Measurements from ENCODE around the gene KIF2C.

DNA sequence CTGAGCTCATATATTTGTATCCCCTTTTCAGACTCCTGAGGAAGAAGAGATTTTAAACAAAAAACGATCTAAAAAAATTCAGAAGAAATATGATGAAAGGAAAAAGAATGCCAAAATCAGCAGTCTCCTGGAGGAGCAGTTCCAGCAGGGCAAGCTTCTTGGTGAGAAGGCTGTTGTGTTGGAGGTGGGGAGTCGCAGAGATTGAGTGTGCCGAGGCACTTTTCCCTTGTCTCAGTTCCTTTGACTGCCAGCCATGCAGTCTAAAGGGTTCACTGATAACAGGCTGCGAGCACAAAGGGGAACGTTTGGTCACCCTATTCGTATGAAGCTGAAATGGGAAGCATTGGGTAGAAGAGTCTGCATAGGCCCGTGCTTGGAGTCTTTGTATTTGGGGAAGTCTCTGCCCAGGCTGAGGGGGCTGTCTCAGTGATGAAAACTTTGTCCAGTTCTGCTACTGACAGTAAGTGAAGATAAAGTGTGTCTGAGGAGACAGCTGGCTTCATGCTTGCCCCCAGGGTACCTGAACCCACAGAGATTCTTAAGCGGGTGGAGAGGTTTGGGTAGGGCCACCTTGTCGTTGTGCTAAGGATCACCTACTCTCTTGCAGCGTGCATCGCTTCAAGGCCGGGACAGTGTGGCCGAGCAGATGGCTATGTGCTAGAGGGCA is 38.5 kb downstream of the KIF2C start:
- TF ChIP-seq, protein P1, sequence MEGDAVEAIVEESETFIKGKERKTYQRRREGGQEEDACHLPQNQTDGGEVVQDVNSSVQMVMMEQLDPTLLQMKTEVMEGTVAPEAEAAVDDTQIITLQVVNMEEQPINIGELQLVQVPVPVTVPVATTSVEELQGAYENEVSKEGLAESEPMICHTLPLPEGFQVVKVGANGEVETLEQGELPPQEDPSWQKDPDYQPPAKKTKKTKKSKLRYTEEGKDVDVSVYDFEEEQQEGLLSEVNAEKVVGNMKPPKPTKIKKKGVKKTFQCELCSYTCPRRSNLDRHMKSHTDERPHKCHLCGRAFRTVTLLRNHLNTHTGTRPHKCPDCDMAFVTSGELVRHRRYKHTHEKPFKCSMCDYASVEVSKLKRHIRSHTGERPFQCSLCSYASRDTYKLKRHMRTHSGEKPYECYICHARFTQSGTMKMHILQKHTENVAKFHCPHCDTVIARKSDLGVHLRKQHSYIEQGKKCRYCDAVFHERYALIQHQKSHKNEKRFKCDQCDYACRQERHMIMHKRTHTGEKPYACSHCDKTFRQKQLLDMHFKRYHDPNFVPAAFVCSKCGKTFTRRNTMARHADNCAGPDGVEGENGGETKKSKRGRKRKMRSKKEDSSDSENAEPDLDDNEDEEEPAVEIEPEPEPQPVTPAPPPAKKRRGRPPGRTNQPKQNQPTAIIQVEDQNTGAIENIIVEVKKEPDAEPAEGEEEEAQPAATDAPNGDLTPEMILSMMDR (IDR thresholded peaks at IDR 0.05; ENCODE audit: insufficient read depth, low read depth, low read length): no peak
- TF ChIP-seq EZH2 (IDR thresholded peaks at IDR 0.05; ENCODE audit: insufficient read depth, low read length): no peak

Measured in astrocyte (in vitro differentiated cells and primary cell).